Caco-2 (cell line): ENCODE data around the gene PIGH. TPM values are rescaled to one million over a fixed set of nuclear protein-coding genes. Genes with fewer than 3 reads are reported as not detected.

Experiments
- BruUV-seq: library from RNA; stranded (reverse); fragments of 400-500 nt; replicated peaks from 2 replicates; lab custom pipeline; 2021; lab: Mats Ljungman, UMichigan
- CTCF ChIA-PET: fragments of 300-600 bp; sonication (Branson Sonifier 250); formaldehyde crosslinking; loops from one replicate; lab custom pipeline; 2022; ENCODE audit warnings: antibody characterized with exemption; lab: Charles Lee
- POLR2A ChIA-PET: fragments of 300-600 bp; sonication (Branson Sonifier 250); formaldehyde crosslinking; loops from one replicate; lab custom pipeline; 2022; ENCODE audit warnings: antibody characterized with exemption; lab: Charles Lee
- DNase-seq, 2 experiments: peaks; one replicate each; pipeline versions ENCODE4 v3.0.0 to v3.0.0-alpha.2; 2020 to 2022
- H3K27me3 ChIP-seq: replicated peaks from 2 replicates; pipeline ENCODE4 v1.6.0; 2011; ENCODE audit warnings: low read length; ENCODE audit not compliant: control insufficient read depth, insufficient read depth
- H3K36me3 ChIP-seq: 2 replicates; pipeline ENCODE4 v1.5.1; 2011; ENCODE audit warnings: low read length; ENCODE audit not compliant: control insufficient read depth, insufficient read depth
- H3K4me1 ChIP-seq: fragments of 250-450 bp; sonication (Bioruptor Pico); 2 replicates; pipeline ENCODE4 v1.5.1; 2020; ENCODE audit warnings: mild to moderate bottlenecking
- H3K4me3 ChIP-seq: 2 replicates; pipeline ENCODE4 v1.5.1; 2011; ENCODE audit warnings: low read depth, mild to moderate bottlenecking, control low read depth, low read length
- H3K9me3 ChIP-seq: fragments of 250-450 bp; sonication (Bioruptor Pico); 2 replicates; pipeline ENCODE4 v1.5.1; 2020; ENCODE audit warnings: mild to moderate bottlenecking, moderate library complexity
- H3K27ac Mint-ChIP-seq: one replicate; pipeline ENCODE4 v1.8.0; 2022; ENCODE audit warnings: mixed read lengths; ENCODE audit not compliant: unreplicated experiment
- H3K27me3 Mint-ChIP-seq: one replicate; pipeline ENCODE4 v1.8.0; 2022; ENCODE audit warnings: mixed read lengths; ENCODE audit not compliant: insufficient read depth, unreplicated experiment
- H3K36me3 Mint-ChIP-seq: one replicate; pipeline ENCODE4 v1.8.0; 2022; ENCODE audit warnings: mild to moderate bottlenecking, mixed read lengths; ENCODE audit not compliant: insufficient read depth, unreplicated experiment
- H3K4me1 Mint-ChIP-seq: one replicate; pipeline ENCODE4 v1.8.0; 2022; ENCODE audit warnings: low read depth, mixed read lengths; ENCODE audit not compliant: unreplicated experiment
- H3K4me3 Mint-ChIP-seq: one replicate; pipeline ENCODE4 v1.8.0; 2022; ENCODE audit warnings: mild to moderate bottlenecking, moderate library complexity, mixed read lengths; ENCODE audit not compliant: unreplicated experiment
- H3K9me3 Mint-ChIP-seq: one replicate; pipeline ENCODE4 v1.8.0; 2022; ENCODE audit warnings: mixed read lengths; ENCODE audit not compliant: unreplicated experiment
- CTCF ChIP-seq, 2 experiments: fragments of 200-600 bp in 1 of 2; IDR thresholded peaks; 1 replicate in 1 of 2; 2 replicates in 1 of 2; pipeline versions ENCODE4 v1.5.1 to v1.8.0; 2011 to 2022; ENCODE audit warnings: antibody characterized with exemption in 1 of 2, control low read depth in 1 of 2, inconsistent platforms in 1 of 2, low read depth in 1 of 2, low read length in 1 of 2, mild to moderate bottlenecking in 1 of 2, moderate library complexity in 1 of 2; ENCODE audit not compliant: insufficient read depth in 1 of 2, severe bottlenecking in 1 of 2, unreplicated experiment in 1 of 2
- intact Hi-C: fragments of 100-400 bp; cut with micrococcal nuclease; formaldehyde crosslinking; loops from one replicate; pipeline ENCODE4 v1.10.0; 2022; ENCODE audit not compliant: unreplicated experiment
- total RNA-seq: library from RNA; stranded (reverse); gene quantifications from 2 replicates; pipeline ENCODE4 v1.2.3, GENCODE V29; 2022

PIGH gene
- total RNA-seq, 1 experiment from 2014 or later: 20.4 TPM

- Histone ChIP-seq H3K27me3 (no peaks in the 10 kb centered on the region), H3K4me3 (no peak overlapping the region), H3K36me3 (peaks cover 4% of the 10 kb centered on the region), H3K4me1 (peaks cover 18% of the 10 kb centered on the region), H3K9me3 (no peaks in the 10 kb centered on the region)
- ChIA-PET POLR2A (no interaction called here), CTCF (interaction anchor here (1.3 kb wide), 1 partner anchor 24 kb away, joined by 3 read pairs; the partner anchor contains the start of gene PIGH)
- no peaks in the 10 kb centered on the region for H3K9me3 Mint-ChIP-seq
- intact Hi-C loops: no loop called here
- H3K27ac Mint-ChIP-seq: no peak overlapping the region
- BruUV-seq: no TSS peak
- no peaks in the 10 kb centered on the region for H3K27me3 Mint-ChIP-seq
- DNase-seq: no peak
- H3K4me1 Mint-ChIP-seq: peaks cover 7% of the 10 kb centered on the region
- no peak overlapping the region for H3K4me3 Mint-ChIP-seq
- peaks cover 11% of the 10 kb centered on the region for H3K36me3 Mint-ChIP-seq
- no peak for TF ChIP-seq CTCF (IDR thresholded peaks at IDR 0.05; ENCODE audit: insufficient read depth in 1 of 2, low read depth in 1 of 2, low read length in 1 of 2, severe bottlenecking in 1 of 2, unreplicated experiment in 1 of 2)
Observed at GRCh38 chr14:67576216-67576955, 23.7 kb downstream of the PIGH start.

GRCh38 chr14:67575684-67576083 lies 24.4 kb downstream of the PIGH start:
- Mint-ChIP-seq H3K27ac (no peak overlapping the region), H3K4me1 (peaks cover 7% of the 10 kb centered on the region), H3K9me3 (no peaks in the 10 kb centered on the region), H3K27me3 (no peaks in the 10 kb centered on the region), H3K36me3 (peaks cover 12% of the 10 kb centered on the region), H3K4me3 (no peak overlapping the region)
- TF ChIP-seq CTCF (IDR thresholded peaks at IDR 0.05; ENCODE audit: insufficient read depth in 1 of 2, low read depth in 1 of 2, low read length in 1 of 2, severe bottlenecking in 1 of 2, unreplicated experiment in 1 of 2): no peak
- no TSS peak for BruUV-seq
- H3K4me3 ChIP-seq: no peak overlapping the region
- no peaks in the 10 kb centered on the region for H3K9me3 ChIP-seq
- intact Hi-C loops: no loop called here
- DNase-seq: no peak
- peaks cover 4% of the 10 kb centered on the region for H3K36me3 ChIP-seq
- H3K4me1 ChIP-seq: peaks cover 10% of the 10 kb centered on the region
- CTCF ChIA-PET: interaction anchor here (0.6 to 1.3 kb wide), 2 partner anchors 25 to 147 kb away, joined by 3 read pairs; partner anchors contain the start of gene PIGH
- no peaks in the 10 kb centered on the region for H3K27me3 ChIP-seq
- POLR2A ChIA-PET: no interaction called here

GRCh38 chr14:67574806-67575205 lies 25.3 kb downstream of the PIGH start:
- intact Hi-C loops: no loop called here
- CTCF ChIA-PET: no interaction called here
- Histone ChIP-seq H3K9me3 (no peaks in the 10 kb centered on the region), H3K27me3 (no peaks in the 10 kb centered on the region), H3K36me3 (peaks cover 4% of the 10 kb centered on the region), H3K4me1 (0 out of 2 replicates have a peak, but pooled peaks cover 4% of the 10 kb centered on the region), H3K4me3 (no peak overlapping the region)
- H3K27ac Mint-ChIP-seq: no peak overlapping the region
- no peaks in the 10 kb centered on the region for H3K27me3 Mint-ChIP-seq
- POLR2A ChIA-PET: no interaction called here
- H3K9me3 Mint-ChIP-seq: no peaks in the 10 kb centered on the region
- H3K36me3 Mint-ChIP-seq: peaks cover 16% of the 10 kb centered on the region
- no TSS peak for BruUV-seq
- TF ChIP-seq CTCF (IDR thresholded peaks at IDR 0.05; ENCODE audit: insufficient read depth in 1 of 2, low read depth in 1 of 2, low read length in 1 of 2, severe bottlenecking in 1 of 2, unreplicated experiment in 1 of 2): no peak
- H3K4me3 Mint-ChIP-seq: no peak overlapping the region
- H3K4me1 Mint-ChIP-seq: peaks cover 7% of the 10 kb centered on the region
- no peak for DNase-seq
